NT2/D1 (cell line): Measurements from ENCODE around the gene SLC9A9.

ENCODE experiments used
- DNase-seq: peaks from one replicate; pipeline ENCODE4 v3.0.0-alpha.2; 2011; ENCODE audit warnings: low read depth, low spot score
- H3K27me3 ChIP-seq: 2 replicates; pipeline ENCODE4 v1.6.0; 2011; ENCODE audit warnings: mild to moderate bottlenecking; ENCODE audit not compliant: insufficient read length, insufficient read depth
- H3K36me3 ChIP-seq: 2 replicates; pipeline ENCODE4 v1.6.1; 2011; ENCODE audit warnings: mild to moderate bottlenecking, low read length, mixed read lengths; ENCODE audit not compliant: insufficient read depth, insufficient read length
- H3K4me1 ChIP-seq: 2 replicates; pipeline ENCODE4 v1.5.1; 2011; ENCODE audit not compliant: insufficient read depth, insufficient read length
- H3K4me3 ChIP-seq: 2 replicates; pipeline ENCODE4 v1.5.1; 2011; ENCODE audit warnings: low read depth; ENCODE audit not compliant: insufficient read length
- H3K9ac ChIP-seq: 2 replicates; pipeline ENCODE4 v1.6.0; 2011; ENCODE audit warnings: low read depth; ENCODE audit not compliant: insufficient read length
- H3K9me3 ChIP-seq: 2 replicates; pipeline ENCODE4 v1.5.1; 2011; ENCODE audit warnings: mild to moderate bottlenecking, low read length; ENCODE audit not compliant: insufficient read depth
- SUZ12 ChIP-seq: IDR thresholded peaks from 2 replicates; pipeline ENCODE4 v1.6.1; 2011; ENCODE audit not compliant: insufficient read length, insufficient read depth; ENCODE audit errors: extremely low read depth
- YY1 ChIP-seq: IDR thresholded peaks from 2 replicates; pipeline ENCODE4 v1.6.1; 2011; ENCODE audit not compliant: insufficient read length, insufficient read depth
- ZNF274 ChIP-seq: IDR thresholded peaks from 2 replicates; pipeline ENCODE4 v1.6.1; 2011; ENCODE audit warnings: mild to moderate bottlenecking, low read depth, low read length

Gene SLC9A9

GRCh38 chr3:143585720-143586456 lies 262.4 kb downstream of the SLC9A9 start:
- Histone ChIP-seq H3K4me1 (no peaks in the 10 kb centered on the region), H3K36me3 (no peaks in the 10 kb centered on the region), H3K27me3 (no peaks in the 10 kb centered on the region), H3K9ac (no peak overlapping the region), H3K4me3 (no peak overlapping the region), H3K9me3 (no peaks in the 10 kb centered on the region)
- no peak for DNase-seq
- TF ChIP-seq YY1 (no peak), ZNF274 (no peak), SUZ12 (no peak)

GRCh38 chr3:143584474-143584873 lies 263.8 kb downstream of the SLC9A9 start:
- Histone ChIP-seq H3K9ac (no peak overlapping the region), H3K4me1 (no peaks in the 10 kb centered on the region), H3K36me3 (no peaks in the 10 kb centered on the region), H3K4me3 (no peak overlapping the region), H3K9me3 (no peaks in the 10 kb centered on the region), H3K27me3 (no peaks in the 10 kb centered on the region)
- DNase-seq: no peak
- TF ChIP-seq YY1 (no peak), SUZ12 (no peak), ZNF274 (no peak)

- DNase-seq: no peak
- Histone ChIP-seq H3K4me3 (no peak overlapping the region), H3K36me3 (no peaks in the 10 kb centered on the region), H3K9me3 (no peaks in the 10 kb centered on the region), H3K4me1 (no peaks in the 10 kb centered on the region), H3K9ac (no peak overlapping the region), H3K27me3 (no peaks in the 10 kb centered on the region)
- TF ChIP-seq SUZ12 (no peak), YY1 (no peak), ZNF274 (no peak)
Measured at GRCh38 chr3:143581972-143582722, 266.1 kb downstream of the SLC9A9 start.

GRCh38 chr3:143578810-143579435 lies 269.3 kb downstream of the SLC9A9 start:
- no peak for DNase-seq
- Histone ChIP-seq H3K27me3 (no peaks in the 10 kb centered on the region), H3K9ac (no peak overlapping the region), H3K9me3 (no peaks in the 10 kb centered on the region), H3K36me3 (no peaks in the 10 kb centered on the region), H3K4me3 (no peak overlapping the region), H3K4me1 (no peaks in the 10 kb centered on the region)
- TF ChIP-seq YY1 (no peak), ZNF274 (no peak)

DNA sequence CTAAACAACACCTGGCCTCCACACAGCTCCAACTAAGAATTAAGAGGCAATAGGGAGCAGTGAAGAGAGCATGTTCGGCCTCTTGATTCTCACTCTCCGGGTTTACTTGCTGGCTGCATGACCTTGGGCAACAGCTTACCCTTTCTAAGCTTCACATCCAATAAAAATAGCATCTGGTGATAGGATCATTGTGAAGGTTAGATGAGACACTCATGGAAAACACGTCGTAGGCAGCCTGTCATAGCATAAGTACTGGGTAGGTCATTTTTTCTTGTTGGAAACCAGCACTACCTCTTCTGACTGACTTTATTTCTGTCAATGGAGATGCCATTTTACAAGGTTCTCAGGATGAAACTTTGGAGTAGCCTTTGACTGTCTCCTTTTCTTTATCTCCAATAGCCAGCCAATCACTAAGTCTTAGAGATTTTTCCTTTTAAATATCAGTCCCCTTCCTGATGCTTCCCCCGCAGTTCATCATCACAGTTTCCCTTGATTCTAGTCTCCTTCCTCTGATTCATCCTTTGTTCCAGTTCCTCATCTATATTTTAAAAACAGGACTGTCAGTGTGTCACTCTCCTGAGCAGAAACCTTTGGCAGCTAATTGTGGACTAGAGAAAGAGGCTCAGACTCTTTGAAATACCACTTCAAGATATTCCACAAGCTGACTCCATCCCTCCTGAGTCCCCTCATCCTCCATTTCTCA lies 271.5 kb downstream of the SLC9A9 start:
- TF ChIP-seq SUZ12 (no peak), YY1 (no peak), ZNF274 (no peak)
- no peak overlapping the region for H3K4me3 ChIP-seq
- H3K4me1 ChIP-seq: no peaks in the 10 kb centered on the region
- no peaks in the 10 kb centered on the region for H3K36me3 ChIP-seq
- H3K27me3 ChIP-seq: no peaks in the 10 kb centered on the region
- no peaks in the 10 kb centered on the region for H3K9me3 ChIP-seq
- H3K9ac ChIP-seq: no peak overlapping the region
- no peak for DNase-seq

DNA sequence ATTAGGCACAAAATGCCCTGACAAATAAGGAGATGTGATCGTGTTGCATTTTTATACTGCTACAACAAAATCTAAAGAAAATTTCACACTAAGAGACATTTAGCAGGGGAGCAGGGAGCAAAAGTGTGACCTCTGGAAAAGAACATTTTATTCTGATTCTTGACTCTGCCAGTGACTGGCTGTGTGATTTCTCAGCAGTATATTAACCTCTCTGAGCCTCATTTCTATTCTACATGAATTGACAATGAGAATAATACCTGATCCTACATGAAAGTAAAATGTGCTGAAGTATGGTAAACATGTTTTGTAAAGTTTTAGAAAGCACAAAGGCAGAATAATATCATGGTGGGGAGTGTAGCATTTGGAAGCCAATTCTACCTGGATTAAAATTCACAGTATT lies 273.3 kb downstream of the SLC9A9 start:
- no peaks in the 10 kb centered on the region for H3K9me3 ChIP-seq
- H3K9ac ChIP-seq: no peak overlapping the region
- no peaks in the 10 kb centered on the region for H3K36me3 ChIP-seq
- TF ChIP-seq YY1 (no peak), SUZ12 (no peak), ZNF274 (no peak)
- no peaks in the 10 kb centered on the region for H3K27me3 ChIP-seq
- no peak overlapping the region for H3K4me3 ChIP-seq
- no peak for DNase-seq
- H3K4me1 ChIP-seq: no peaks in the 10 kb centered on the region
